Esophagus muscularis mucosa (tissue), 3 donors: Measurements from ENCODE around the gene PFDN1.

Experiments
- POLR2A ChIP-seq: fragments of 450-650 bp; IDR thresholded peaks from one replicate; pipeline ENCODE4 v1.6.1; 2017; ENCODE audit warnings: antibody characterized with exemption, moderate library complexity, mild to moderate bottlenecking, low read depth
- POLR2AphosphoS5 ChIP-seq, 2 donors: sonication (generic); formaldehyde crosslinking; IDR thresholded peaks; one replicate each; pipeline ENCODE4 v1.6.1; 2017; ENCODE audit warnings: antibody characterized with exemption in 2 of 2
- TF ChIP-seq, protein P1 (sequence below), 3 experiments: fragments of 200-600 bp in 2 of 3; fragments of 450-650 bp in 1 of 3; sonication (generic) in 2 of 3; IDR thresholded peaks; one replicate each; pipeline ENCODE4 v1.5.1; 2017 to 2019; ENCODE audit warnings: antibody characterized with exemption in 3 of 3, mild to moderate bottlenecking in 2 of 3, moderate library complexity in 1 of 3

DNA sequence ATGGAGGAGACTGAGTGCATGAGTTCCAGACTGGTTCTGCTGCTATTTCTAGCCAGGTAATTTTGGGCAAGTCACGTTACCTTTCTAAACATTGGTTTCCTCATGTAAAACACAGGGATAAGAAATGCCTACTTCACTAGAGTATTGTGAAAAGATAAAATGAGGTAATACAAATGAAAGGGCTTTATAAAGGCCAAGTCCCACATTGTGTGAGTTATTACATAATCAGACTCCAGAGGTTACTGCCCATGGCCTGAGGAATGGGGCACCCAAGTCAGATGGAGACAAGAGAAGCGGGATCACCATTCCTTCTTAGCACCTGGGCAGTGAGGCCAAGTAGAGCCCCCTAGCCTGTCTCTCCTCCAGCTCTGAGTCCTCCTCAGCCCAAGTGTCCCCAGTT lies 36.0 kb upstream of the PFDN1 start:
- TF ChIP-seq POLR2A, result no peak
- TF ChIP-seq, protein P1, sequence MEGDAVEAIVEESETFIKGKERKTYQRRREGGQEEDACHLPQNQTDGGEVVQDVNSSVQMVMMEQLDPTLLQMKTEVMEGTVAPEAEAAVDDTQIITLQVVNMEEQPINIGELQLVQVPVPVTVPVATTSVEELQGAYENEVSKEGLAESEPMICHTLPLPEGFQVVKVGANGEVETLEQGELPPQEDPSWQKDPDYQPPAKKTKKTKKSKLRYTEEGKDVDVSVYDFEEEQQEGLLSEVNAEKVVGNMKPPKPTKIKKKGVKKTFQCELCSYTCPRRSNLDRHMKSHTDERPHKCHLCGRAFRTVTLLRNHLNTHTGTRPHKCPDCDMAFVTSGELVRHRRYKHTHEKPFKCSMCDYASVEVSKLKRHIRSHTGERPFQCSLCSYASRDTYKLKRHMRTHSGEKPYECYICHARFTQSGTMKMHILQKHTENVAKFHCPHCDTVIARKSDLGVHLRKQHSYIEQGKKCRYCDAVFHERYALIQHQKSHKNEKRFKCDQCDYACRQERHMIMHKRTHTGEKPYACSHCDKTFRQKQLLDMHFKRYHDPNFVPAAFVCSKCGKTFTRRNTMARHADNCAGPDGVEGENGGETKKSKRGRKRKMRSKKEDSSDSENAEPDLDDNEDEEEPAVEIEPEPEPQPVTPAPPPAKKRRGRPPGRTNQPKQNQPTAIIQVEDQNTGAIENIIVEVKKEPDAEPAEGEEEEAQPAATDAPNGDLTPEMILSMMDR (IDR thresholded peaks at IDR 0.05), result no peak
- no peak for TF ChIP-seq POLR2AphosphoS5 (IDR thresholded peaks at IDR 0.05)
